ENCODE measurements around the gene PKD1L1.

GRCh38 chr7:47912332-47912731 is 35.9 kb downstream of the PKD1L1 start:
- TF ChIP-seq, protein P1, sequence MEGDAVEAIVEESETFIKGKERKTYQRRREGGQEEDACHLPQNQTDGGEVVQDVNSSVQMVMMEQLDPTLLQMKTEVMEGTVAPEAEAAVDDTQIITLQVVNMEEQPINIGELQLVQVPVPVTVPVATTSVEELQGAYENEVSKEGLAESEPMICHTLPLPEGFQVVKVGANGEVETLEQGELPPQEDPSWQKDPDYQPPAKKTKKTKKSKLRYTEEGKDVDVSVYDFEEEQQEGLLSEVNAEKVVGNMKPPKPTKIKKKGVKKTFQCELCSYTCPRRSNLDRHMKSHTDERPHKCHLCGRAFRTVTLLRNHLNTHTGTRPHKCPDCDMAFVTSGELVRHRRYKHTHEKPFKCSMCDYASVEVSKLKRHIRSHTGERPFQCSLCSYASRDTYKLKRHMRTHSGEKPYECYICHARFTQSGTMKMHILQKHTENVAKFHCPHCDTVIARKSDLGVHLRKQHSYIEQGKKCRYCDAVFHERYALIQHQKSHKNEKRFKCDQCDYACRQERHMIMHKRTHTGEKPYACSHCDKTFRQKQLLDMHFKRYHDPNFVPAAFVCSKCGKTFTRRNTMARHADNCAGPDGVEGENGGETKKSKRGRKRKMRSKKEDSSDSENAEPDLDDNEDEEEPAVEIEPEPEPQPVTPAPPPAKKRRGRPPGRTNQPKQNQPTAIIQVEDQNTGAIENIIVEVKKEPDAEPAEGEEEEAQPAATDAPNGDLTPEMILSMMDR (IDR thresholded peaks at IDR 0.05) = no peak
- no peak for TF ChIP-seq POLR2A (IDR thresholded peaks at IDR 0.05)
